Bone marrow (tissue), 2 donors: ENCODE measurements around the gene VAPB.
"Not testable (repeated sequence)": the region's sequence is repeated elsewhere in the genome, so short reads cannot be mapped to it uniquely, and the experiment has no call there.

Experiments used
- DNase-seq, 2 donors: peaks; one replicate each; lab custom pipeline; 2025; lab: John Stamatoyannopoulos, UW

Gene VAPB

DNA sequence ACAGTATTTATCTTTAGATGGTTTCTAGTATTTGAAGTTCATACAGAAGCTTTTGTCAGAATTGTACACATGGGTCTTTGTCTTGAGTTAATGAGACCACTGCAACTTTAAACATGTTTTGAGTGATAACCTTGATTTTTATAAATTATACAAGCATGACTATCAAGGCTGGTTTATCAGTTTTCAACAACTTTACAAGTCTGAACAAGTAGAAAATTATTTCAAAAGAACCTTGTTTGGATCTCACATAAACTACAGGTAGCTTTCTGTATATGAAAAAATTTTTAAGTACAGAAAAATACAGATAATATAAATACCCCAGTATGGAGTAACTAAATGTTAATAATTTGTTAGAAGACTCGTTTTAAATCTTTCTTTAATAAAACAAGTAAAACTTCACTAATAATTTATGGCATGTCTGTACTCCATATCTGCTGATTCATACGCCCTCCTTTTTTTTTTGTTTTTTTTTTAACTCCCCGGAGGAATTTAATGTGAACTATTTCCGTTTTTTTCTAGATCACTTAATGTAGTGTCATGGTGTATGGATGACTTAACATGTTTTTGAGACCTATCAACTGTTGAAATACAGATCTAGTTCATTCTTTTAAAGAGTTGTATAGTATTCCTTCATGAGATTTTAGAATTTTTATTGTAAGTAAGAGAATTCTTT, 18.3 kb downstream of the VAPB start:
- DNase-seq: peak in 1 of 2 donors; percentile 57

- DNase-seq: no peak
Measured at GRCh38 chr20:58407966-58408557, 19.0 kb downstream of the VAPB start.

GRCh38 chr20:58408603-58409246, 19.7 kb downstream of the VAPB start:
- DNase-seq: no peak

GRCh38 chr20:58414216-58414615, 25.2 kb downstream of the VAPB start:
- not testable (repeated sequence) for DNase-seq

- DNase-seq: not testable (repeated sequence)
Measured at GRCh38 chr20:58414786-58415185, 25.8 kb downstream of the VAPB start.

DNA sequence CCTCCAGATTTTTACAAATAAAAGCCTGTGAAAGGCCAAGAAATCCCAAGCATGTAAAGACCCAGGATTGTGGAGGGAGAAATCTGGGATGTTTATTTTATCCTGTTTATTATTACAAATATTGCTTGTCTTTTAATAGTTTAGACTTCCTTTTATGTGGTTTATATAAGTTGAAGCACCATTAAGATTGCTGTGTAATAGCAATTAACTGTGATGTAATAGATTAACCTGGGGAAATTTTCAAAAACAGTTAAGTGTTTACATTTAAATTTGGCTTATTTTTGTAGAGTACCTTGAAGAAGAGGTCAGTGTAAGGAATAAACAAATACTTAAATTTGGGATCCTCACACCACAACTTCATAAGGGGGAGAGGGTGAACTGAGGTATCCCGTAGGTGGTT, 27.0 kb downstream of the VAPB start:
- no peak for DNase-seq

GRCh38 chr20:58416835-58417234, 27.8 kb downstream of the VAPB start:
- DNase-seq: no peak

DNA sequence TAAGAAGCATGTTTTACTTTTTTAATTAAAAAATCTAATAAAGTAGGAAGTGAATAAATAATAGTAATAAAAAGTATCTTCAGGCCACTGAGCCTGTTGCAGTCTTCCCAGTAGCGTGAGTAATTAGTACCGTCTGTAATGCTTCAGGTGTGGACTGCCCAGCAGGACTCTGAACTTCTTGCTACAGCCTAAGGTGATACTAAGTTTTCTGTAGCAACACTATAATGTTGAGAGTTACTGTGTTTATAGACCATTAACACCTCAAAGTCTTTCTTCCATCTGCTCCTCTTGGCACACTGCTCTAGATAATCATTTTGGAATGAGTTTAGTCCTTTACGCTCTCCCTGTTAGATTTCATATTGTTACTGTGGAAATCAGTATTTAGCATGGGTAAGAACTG, 28.4 kb downstream of the VAPB start:
- DNase-seq: no peak

- no peak for DNase-seq
Measured at GRCh38 chr20:58418949-58419748, 30.1 kb downstream of the VAPB start.

DNA sequence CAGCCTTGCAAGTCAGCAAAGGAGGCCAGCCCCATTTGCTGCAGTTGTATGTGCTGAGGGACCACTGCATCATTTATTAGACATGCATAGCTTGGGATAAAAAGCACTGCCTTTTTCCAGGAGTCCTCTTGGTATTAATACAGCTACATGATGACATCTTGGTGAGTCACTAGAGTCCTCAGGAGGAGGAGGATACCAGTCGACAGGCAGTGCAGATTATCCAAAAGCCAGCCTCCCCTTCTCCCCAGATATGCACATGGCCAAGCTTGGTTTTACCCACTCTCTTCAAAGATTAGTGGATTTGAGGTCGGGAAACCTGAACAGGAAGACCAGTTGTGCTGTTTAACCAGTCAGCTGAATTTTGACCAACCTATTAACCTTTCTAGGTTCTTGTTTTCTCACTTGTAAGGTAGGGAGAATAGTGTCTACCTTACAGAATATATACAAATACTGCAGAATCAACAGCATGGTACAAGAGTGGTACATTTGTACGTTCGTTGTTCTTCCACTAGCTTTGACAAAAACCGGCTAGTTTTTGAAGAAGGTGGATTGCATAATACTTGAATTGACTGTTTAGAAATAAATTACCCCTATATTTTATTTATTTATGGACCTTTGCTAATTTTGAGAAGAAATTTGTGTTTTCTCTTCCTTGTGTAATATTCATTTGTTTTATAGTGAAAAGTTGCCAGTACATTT, 31.9 kb downstream of the VAPB start:
- no peak for DNase-seq

DNA sequence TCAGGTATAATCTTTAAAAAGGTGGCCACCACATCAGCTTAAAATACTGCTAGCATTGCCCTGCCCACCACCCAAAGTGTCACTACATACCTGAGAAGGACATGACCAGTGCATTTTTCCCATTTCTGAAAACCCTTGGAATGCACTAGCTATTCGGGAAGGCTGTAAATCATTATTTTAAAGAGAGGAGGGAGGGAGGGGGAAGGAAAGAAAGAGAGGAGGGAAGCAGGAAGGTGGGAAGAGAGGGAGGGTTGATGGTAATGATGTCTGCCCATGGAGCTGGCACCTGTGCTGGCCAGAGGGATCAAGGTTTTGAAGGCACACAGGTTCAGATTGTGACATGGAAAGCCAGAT, 32.4 kb downstream of the VAPB start:
- DNase-seq: no peak

GRCh38 chr20:58424218-58424969, 35.4 kb downstream of the VAPB start:
- no peak for DNase-seq

DNA sequence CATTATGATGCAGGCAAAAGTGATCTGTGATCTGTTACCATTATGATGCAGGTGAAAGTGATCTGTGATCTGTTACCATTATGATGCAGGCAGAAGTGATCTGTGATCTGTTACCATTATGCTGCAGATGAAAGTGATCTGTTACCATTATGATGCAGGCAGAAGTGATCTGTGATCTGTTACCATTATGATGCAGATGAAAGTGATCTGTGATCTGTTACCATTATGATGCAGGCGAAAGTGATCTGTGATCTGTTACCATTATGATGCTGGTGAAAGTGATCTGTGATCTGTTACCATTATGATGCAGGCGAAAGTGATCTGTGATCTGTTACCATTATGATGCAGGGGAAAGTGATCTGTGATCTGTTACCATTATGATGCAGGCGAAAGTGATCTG, 38.5 kb downstream of the VAPB start:
- DNase-seq: not testable (repeated sequence)

GRCh38 chr20:58428364-58428763, 39.3 kb downstream of the VAPB start:
- no peak for DNase-seq

DNA sequence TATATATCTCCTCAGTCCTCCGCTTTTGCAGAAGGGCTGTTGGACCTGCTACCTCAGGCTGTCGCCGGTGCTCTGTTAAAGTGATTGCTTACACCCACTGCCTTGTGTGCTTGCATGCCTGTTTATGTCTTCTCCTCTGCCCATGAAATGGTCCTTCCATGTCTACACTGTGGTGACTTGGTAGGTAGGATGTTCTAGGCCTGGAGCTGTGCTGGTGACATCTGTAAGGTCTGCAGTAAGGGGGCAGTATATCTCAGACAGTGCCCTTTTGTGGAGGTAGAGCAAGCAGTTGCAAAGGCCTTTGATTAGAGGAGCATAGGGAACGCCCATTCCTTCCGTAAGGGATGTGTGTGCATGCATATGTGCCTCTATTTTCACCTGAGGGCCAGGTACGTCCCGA, 40.3 kb downstream of the VAPB start:
- DNase-seq: no peak

DNA sequence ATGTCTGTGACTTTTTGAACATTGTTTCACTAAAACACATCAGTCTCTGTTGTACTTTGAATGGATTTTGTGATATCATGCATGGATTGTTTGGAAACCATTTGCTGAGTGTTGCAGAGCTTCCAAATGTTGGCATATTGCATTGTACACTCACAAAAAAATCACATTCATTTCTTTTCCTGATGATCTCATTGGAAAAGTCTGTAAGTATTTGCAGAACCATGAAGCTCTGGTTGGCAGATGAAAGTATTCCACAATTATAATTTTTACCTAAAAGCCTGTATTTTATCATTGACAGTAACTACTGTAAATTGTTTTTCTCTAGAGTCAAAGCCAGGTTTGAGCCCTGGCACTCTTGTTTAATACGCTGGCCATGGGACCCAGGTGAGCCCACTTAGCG, 42.1 kb downstream of the VAPB start:
- no peak for DNase-seq

DNA sequence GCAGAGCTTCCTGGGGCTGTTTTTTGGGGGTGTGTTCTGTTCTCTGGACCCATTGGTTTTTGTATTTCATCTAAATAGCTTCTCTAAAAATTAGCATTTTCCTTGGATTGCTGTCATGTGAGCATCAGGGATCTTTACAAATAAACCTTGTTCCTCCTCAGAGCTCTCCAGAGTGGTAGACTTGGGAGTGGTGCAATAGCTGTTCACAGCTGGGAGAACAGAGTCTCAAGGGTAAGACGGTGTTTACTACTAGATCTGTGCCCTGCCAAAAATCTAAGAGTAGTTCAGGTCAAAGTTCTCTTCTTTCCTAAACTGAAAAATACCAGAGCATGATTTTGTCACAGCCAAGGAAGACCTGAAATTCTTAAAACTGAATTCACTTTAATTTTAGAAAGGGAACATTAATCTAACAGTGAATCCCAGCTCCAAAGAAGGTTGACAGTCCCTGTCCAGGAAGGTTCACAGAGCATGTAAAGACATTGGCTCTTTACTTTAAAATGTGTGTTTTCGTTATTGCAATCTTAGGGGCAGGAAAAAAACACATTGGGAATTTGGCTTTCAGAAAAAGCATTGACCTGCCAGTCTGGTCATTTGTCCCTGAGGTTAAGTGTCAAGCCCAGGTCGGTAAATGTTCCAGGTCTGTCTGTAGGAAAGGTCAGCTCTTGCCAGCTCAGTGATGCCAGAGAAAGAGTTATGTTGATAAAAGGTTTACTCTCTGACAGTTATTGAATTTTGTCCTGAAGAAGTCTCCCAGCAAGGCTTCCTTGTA, 43.3 kb downstream of the VAPB start:
- no peak for DNase-seq

DNA sequence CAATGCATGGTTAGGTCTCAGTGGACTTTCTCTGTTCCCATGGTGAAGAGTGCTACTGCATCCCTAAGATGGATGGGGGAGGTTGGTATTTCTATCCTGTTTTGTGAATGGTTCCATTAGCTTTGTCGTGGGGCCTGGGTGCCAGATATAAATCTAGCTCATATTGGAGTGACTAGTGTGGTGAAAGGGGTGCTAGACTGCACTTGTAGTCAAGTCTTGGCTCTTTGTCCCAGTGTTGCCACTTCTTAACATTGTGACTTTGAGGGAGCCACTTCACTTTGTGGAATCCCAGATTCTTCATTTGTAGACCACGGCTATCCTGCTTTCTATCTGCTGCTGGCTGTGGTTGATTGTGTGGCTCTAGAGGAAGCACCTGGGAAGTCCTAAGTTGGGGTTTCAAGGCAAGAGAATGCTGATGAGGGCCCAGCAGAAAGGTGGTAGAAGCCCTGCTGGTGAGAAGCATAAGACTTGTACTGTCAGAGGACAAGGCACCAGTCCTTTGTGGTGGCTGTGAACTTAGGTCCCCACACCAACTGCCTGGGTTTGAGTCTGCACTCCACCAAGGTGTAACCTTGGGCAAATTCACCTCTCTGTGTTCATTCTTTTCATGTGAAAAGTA, 44.1 kb downstream of the VAPB start:
- DNase-seq: no peak

- DNase-seq: peak in 1 of 2 donors; percentile 2
Measured at GRCh38 chr20:58433759-58434158, 44.7 kb downstream of the VAPB start.

DNA sequence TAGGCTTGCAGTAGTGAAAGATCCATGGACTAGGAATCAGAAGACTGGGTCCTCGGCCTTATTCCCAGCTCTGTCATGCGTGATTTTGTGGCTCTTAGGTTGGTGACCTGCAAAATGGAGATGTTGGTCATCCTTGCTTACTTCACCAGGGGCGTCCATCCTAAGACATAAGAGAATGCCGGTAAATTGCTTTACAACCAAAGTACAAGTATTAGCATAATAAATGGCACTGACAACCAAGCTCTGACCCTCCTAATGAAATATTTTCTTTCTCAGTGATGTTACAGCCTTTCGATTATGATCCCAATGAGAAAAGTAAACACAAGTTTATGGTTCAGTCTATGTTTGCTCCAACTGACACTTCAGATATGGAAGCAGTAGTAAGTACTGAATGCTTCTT, 45.3 kb downstream of the VAPB start:
- no peak for DNase-seq
